ENCODE data around the gene COPE.

GRCh38 chr19:18945297-18945696, 26.1 kb upstream of the COPE start:
- TF ChIP-seq, protein P1, sequence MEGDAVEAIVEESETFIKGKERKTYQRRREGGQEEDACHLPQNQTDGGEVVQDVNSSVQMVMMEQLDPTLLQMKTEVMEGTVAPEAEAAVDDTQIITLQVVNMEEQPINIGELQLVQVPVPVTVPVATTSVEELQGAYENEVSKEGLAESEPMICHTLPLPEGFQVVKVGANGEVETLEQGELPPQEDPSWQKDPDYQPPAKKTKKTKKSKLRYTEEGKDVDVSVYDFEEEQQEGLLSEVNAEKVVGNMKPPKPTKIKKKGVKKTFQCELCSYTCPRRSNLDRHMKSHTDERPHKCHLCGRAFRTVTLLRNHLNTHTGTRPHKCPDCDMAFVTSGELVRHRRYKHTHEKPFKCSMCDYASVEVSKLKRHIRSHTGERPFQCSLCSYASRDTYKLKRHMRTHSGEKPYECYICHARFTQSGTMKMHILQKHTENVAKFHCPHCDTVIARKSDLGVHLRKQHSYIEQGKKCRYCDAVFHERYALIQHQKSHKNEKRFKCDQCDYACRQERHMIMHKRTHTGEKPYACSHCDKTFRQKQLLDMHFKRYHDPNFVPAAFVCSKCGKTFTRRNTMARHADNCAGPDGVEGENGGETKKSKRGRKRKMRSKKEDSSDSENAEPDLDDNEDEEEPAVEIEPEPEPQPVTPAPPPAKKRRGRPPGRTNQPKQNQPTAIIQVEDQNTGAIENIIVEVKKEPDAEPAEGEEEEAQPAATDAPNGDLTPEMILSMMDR (IDR thresholded peaks at IDR 0.05) = no peak
- no peak for TF ChIP-seq EP300 (IDR thresholded peaks at IDR 0.05)
- no peak for TF ChIP-seq POLR2A (IDR thresholded peaks at IDR 0.05)
- no peak for TF ChIP-seq POLR2AphosphoS5 (IDR thresholded peaks at IDR 0.05)

Measured in gastroesophageal sphincter (tissue), 3 donors.